ENCODE results near the gene MBD3.
A peak's percentile ranks its signal among the peaks of the same experiment; 100 is the strongest.

MBD3 gene

GRCh38 chr19:1574354-1575136 is 18.1 kb downstream of the MBD3 start:
- DNase-seq (ENCODE audit: low read depth in 2 of 2, low spot score in 1 of 2) = no peak

GRCh38 chr19:1572795-1573194 is 19.9 kb downstream of the MBD3 start:
- no peak for DNase-seq (ENCODE audit: low read depth in 2 of 2, low spot score in 1 of 2)

GRCh38 chr19:1571358-1571757 is 21.3 kb downstream of the MBD3 start:
- DNase-seq (ENCODE audit: low read depth in 2 of 2, low spot score in 1 of 2) = no peak

- DNase-seq (ENCODE audit: low read depth in 2 of 2, low spot score in 1 of 2) = no peak
Observed at GRCh38 chr19:1570836-1571235, 21.8 kb downstream of the MBD3 start.

- no peak for DNase-seq (ENCODE audit: low read depth in 2 of 2, low spot score in 1 of 2)
Observed at GRCh38 chr19:1569997-1570396, 22.7 kb downstream of the MBD3 start.

- DNase-seq (ENCODE audit: low read depth in 2 of 2, low spot score in 1 of 2) = peak; percentile 42 to 67
Observed at GRCh38 chr19:1568320-1569019, 24.2 kb downstream of the MBD3 start, which contains the start of gene MEX3D. MEX3D (minus strand) TSS chr19:1568325; CDS start chr19:1568058, 267 bp downstream.

- DNase-seq (ENCODE audit: low read depth in 2 of 2, low spot score in 1 of 2) = no peak
Observed at GRCh38 chr19:1567848-1568227, 24.8 kb downstream of the MBD3 start.

- no peak for DNase-seq (ENCODE audit: low read depth in 2 of 2, low spot score in 1 of 2)
Observed at GRCh38 chr19:1567116-1567847, 25.4 kb downstream of the MBD3 start.

GRCh38 chr19:1566392-1567115 is 26.1 kb downstream of the MBD3 start:
- DNase-seq (ENCODE audit: low read depth in 2 of 2, low spot score in 1 of 2) = no peak

GRCh38 chr19:1563251-1563650 is 29.4 kb downstream of the MBD3 start:
- DNase-seq (ENCODE audit: low read depth in 2 of 2, low spot score in 1 of 2) = no peak

- no peak for DNase-seq (ENCODE audit: low read depth in 2 of 2, low spot score in 1 of 2)
Observed at GRCh38 chr19:1561236-1561842, 31.3 kb downstream of the MBD3 start.

- DNase-seq (ENCODE audit: low read depth in 2 of 2, low spot score in 1 of 2) = no peak
Observed at GRCh38 chr19:1560286-1560882, 32.3 kb downstream of the MBD3 start.

- DNase-seq (ENCODE audit: low read depth in 2 of 2, low spot score in 1 of 2) = no peak
Observed at GRCh38 chr19:1558552-1558951, 34.1 kb downstream of the MBD3 start.

GRCh38 chr19:1556390-1557070 is 36.1 kb downstream of the MBD3 start:
- DNase-seq (ENCODE audit: low read depth in 2 of 2, low spot score in 1 of 2) = no peak

- no peak for DNase-seq (ENCODE audit: low read depth in 2 of 2, low spot score in 1 of 2)
Observed at GRCh38 chr19:1555487-1556389, 36.9 kb downstream of the MBD3 start.

- no peak for DNase-seq (ENCODE audit: low read depth in 2 of 2, low spot score in 1 of 2)
Observed at GRCh38 chr19:1554968-1555367, 37.7 kb downstream of the MBD3 start.

GRCh38 chr19:1553415-1553814 is 39.2 kb downstream of the MBD3 start:
- no peak for DNase-seq (ENCODE audit: low read depth in 2 of 2, low spot score in 1 of 2)

GRCh38 chr19:1551068-1552040 is 41.3 kb downstream of the MBD3 start:
- no peak for DNase-seq (ENCODE audit: low read depth in 2 of 2, low spot score in 1 of 2)

Measured in stimulated activated CD8-positive, alpha-beta memory T cell treated with anti-CD3 and anti-CD28 coated beads, Interleukin-4, amount 100 ng/mL, for 1 hour (primary cell).